Brain pericyte (primary cell): Measurements from ENCODE around the gene DNAH1.
"Not testable (repeated sequence)": the region's sequence is repeated elsewhere in the genome, so short reads cannot be mapped to it uniquely, and the experiment has no call there.

Source experiments
- DNase-seq: peaks from one replicate; pipeline ENCODE4 v3.0.0-alpha.2; 2012; ENCODE audit warnings: low read depth, low spot score

The DNAH1 gene

GRCh38 chr3:52315977-52316764 is at the start of gene DNAH1:
Gene DNAH1, plus strand, starts transcription at chr3:52316319. Its CDS starts 6,124 bp downstream, at chr3:52322443.
- no peak for DNase-seq

DNA sequence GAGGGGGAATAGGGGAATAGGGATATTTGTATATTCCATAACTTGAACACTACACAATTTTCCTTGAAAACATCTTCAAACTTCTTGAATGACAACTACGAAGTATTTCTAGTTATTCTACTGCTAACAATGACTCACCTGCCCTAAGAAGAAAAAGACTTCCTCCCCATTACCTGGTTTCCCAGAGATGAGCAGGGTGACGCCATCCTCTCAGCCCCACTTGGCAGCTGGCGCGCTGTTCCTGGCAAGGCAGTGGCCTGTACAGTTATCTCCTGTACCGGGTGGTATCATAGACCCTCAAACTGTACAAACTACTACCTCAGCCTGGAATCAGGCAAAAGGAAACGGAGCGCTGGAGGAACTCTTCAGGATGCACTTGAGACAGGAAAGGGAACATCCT is 48.1 kb upstream of the DNAH1 start:
- no peak for DNase-seq

- no peak for DNase-seq
Observed at GRCh38 chr3:52269776-52270175, 46.3 kb upstream of the DNAH1 start.

GRCh38 chr3:52270252-52270754 is 45.8 kb upstream of the DNAH1 start:
- DNase-seq, result no peak

DNA sequence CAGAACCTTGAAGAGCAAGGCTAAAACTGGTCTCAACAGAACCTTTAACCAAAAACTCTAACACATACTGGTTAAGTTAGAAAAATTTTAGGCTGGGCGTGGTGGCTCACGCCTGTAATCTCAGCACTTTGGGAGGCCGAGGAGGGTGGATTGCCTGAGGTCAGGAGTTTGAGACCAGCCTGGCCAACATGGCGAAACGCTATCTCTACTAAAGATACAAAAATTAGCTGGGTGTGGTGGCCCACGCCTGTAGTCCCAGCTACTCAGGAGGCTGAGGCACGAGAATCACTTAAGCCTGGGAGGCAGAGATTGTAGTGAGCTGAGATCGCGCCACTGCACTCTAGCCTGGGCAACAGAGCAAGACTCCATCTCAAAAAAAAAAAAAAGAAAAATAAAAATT is 43.9 kb upstream of the DNAH1 start:
- DNase-seq, result not testable (repeated sequence)

- no peak for DNase-seq
Observed at GRCh38 chr3:52272831-52273230, 43.3 kb upstream of the DNAH1 start.

DNA sequence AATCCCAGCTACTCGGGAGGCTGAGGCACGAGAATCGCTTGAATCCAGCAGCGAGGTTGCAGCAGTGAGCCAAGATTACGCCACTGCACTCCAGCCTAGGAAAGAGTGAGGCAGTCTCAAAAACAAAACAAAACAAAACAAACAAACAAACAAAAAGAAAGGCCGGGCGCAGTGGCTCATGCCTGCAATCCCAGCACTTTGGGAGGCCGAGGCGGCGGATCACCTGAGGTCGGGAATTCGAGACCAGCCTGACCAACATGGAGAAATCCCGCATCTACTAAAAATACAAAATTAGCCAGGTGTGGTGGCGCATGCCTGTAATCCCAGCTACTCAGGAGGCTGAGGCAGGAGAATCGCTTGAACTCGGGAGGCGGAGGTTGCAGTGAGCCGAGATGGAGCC is 41.3 kb upstream of the DNAH1 start:
- not testable (repeated sequence) for DNase-seq

DNA sequence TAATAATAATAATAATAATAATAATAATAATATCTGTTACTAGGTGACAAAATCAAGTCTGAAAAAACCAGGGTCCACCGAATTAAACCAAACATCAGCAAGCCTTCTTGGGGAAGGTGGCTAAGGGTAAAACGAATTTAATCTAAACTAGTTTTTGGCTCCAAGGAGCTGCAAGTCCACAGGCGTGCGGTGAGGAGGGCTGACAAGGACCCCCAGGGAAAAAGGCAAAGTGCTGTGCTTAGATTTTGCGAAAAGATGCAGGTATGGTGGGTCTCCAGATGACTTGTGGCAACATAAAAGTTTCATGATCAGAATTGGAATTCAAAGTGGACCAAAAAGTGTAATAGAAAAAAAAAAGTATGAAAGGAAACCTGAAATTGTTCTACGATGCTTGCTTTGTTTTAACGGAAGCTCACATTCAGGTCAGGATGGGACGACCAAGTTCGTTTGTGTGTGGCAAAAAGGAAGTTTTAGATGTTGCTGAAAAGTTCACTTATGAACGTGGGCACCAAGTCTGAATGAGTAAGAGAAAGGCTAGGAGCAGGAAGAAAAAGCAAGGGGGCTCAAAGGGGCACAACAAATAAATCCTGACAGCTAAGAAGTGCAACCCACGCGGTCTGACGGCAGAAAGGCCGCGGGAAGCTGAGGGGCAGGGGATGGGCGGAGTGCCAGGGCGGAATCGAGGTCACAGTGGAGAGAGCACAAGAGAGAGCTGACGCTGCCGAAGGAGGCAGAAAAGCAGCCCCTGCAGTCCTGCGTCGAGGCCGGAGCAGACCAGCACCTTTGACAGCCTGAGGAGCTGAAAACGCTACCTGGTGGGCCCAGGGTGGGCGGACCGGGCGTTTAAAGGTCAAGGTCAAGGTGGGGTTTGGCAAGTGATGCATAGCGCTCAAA is 38.8 kb upstream of the DNAH1 start:
- no peak for DNase-seq

- DNase-seq, result no peak
Observed at GRCh38 chr3:52277972-52278509, 38.1 kb upstream of the DNAH1 start.

DNA sequence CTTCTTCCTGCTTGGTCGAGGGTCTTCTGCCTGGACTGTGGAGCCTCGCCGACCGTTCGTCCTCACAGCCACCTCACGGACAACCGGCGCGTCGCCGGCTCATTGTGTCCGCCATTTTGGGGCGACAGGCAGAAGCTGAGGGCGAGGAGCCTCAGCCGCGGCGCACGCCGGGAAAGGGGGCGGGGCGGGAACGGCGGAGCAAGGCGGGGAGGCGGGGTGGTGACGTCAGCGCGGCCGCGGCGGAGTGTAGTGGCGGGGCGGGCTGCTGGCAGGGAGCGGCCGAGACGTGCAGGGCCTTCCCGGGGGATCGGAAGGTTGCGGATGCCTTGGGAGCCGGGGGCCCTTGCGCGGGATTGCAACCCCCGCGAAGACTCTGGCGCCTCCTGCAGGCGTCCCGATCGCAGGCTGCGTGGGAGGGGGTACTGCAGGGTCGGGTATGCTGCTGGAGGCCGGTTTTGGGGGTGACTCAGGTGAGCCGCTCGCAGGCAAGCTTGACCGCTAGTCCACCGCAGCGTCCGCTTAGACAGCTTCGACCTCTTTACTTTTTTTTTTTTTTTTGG is 37.5 kb upstream of the DNAH1 start, which contains the start of gene WDR82:
Gene WDR82, minus strand, starts transcription at position 140 of the 560 bp plus-strand sequence. CDS start 288 bp downstream, outside the sequence.
- peak; percentile 73 for DNase-seq

GRCh38 chr3:52279596-52279995 is 36.5 kb upstream of the DNAH1 start:
- DNase-seq, result no peak

GRCh38 chr3:52280050-52280461 is 36.1 kb upstream of the DNAH1 start:
- DNase-seq, result no peak

- DNase-seq, result no peak
Observed at GRCh38 chr3:52281981-52282801, 33.9 kb upstream of the DNAH1 start.

DNA sequence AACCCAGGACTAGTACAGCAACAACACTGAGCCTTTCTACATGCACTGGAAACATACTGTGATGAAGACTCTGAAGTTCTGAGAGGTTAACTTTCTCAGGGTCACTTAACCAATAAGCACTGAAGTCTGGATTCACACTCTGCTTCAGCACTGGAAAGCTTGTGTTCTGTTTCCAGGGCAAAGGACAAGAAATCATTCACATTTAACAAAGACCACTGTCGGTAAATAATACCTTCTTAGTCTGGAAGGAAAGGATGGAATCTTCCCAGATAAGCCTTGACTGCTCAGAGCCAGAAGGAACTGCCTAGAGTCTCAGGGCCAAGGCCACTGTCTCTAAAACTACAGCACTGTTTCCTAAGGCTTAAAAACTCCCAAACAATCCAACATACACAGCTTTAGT is 32.8 kb upstream of the DNAH1 start:
- DNase-seq, result no peak

DNA sequence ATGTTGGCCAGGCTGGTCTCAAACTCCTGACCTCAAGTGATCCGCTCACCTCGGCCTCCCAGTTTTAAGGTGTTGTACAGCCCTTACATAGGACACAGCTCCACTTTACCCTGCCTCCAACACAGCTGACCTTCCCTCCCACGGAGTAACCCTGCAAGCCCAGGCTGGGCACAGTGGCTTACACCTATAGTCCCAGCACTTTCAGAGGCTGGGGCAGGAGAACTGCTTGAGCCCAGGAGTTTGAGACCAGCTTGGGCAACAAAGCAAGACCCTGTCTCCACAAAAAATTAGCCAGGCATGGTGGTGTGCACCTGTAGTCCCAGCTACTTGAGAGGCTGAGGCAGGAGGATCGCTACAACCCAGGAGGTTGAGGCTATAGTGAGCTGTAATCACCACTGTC is 32.1 kb upstream of the DNAH1 start:
- DNase-seq, result not testable (repeated sequence)

- DNase-seq, result no peak
Observed at GRCh38 chr3:52286777-52287110, 29.4 kb upstream of the DNAH1 start.

GRCh38 chr3:52288674-52289073 is 27.4 kb upstream of the DNAH1 start:
- DNase-seq, result no peak

DNA sequence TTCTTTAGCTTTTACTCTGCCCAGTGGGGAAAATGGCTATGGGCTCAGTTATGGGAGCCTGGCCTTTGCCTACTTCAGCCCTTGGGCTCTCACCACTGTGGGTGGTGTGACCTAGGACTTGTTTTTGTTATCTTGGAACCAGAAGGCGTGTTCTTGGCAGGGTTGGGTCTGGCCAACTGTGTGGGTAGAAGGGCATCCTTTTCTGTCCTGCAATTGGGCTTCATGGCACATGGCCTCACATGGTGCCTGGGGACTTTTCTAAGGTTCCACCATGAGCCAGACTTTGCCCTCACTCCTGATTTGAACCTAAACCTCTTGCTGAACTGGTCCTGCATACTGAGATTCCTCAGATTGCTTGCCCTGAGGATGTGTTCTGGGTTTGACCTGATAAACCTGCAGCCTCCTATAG is 26.8 kb upstream of the DNAH1 start:
- no peak for DNase-seq

DNA sequence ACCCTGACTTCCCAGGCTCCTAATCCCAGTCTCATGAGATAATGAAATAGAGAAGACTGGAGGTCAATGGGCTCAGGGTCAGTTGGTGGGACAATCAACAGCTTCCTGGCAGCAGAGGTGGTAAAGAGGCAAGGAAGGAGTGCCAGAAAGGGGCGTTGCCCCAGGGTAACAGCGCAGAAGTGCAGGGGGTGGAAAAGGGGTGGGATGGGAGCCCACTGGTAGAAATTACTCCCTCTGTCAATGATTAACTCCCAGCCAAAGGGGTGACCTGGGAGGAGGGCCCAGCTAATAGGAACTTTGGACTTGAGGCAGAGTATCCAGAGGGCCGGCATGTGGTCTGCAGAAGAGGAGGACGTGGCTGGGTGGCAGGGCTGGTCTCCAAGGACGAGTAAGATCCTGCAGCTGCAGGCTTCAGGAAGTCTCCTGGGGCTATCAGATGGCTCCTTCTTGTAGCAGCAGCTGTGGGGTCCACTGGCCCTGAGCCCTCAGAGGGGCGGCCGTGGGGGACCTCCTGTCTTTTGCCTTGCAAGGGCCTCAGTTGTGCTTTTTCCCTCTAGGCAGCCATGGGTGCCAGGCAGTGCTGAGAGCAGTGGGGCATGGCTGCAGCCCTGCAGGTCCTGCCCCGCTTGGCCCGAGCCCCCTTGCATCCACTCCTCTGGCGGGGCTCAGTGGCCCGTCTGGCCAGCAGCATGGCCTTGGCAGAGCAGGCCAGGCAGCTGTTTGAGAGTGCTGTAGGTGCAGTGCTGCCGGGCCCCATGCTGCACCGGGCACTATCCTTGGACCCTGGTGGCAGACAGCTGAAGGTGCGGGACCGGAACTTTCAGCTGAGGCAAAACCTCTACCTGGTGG is 26.1 kb upstream of the DNAH1 start:
- DNase-seq, result no peak
